Bladder microvascular endothelial cell (primary cell): ENCODE data around the gene LIN7A. TPM values are rescaled to one million over a fixed set of nuclear protein-coding genes. Genes with fewer than 3 reads are reported as not detected.

ENCODE experiments used
- total RNA-seq: library from RNA; depleted of rRNA; stranded (reverse); fragments of >200 nt; gene quantifications from 2 replicates; pipeline ENCODE4 v1.2.3, GENCODE V29; 2014

LIN7A gene
- total RNA-seq, result 0.31 and 0.32 TPM in 2 replicates

GRCh38 chr12:80937391-80938238 is at the start of gene LIN7A:
Gene LIN7A (minus strand): TSS chr12:80937934. CDS start chr12:80937722, 212 bp downstream.

Other genes with a start within 250 kb of the LIN7A start
- gene MYF6, start 230.3 kb downstream of the LIN7A start, total RNA-seq, result not detected in 2 replicates
- not detected in 2 replicates for gene MYF5, start 221.0 kb downstream of the LIN7A start, total RNA-seq
- 0.06 and 0.16 TPM in 2 replicates for gene ACSS3, start 140.1 kb upstream of the LIN7A start, total RNA-seq